ENCODE measurements around the gene FOXD1. TPM values are rescaled to one million over a fixed set of nuclear protein-coding genes. Genes with fewer than 3 reads are reported as not detected.

The FOXD1 gene
- total RNA-seq, 1 donor = 17.0 TPM

DNA sequence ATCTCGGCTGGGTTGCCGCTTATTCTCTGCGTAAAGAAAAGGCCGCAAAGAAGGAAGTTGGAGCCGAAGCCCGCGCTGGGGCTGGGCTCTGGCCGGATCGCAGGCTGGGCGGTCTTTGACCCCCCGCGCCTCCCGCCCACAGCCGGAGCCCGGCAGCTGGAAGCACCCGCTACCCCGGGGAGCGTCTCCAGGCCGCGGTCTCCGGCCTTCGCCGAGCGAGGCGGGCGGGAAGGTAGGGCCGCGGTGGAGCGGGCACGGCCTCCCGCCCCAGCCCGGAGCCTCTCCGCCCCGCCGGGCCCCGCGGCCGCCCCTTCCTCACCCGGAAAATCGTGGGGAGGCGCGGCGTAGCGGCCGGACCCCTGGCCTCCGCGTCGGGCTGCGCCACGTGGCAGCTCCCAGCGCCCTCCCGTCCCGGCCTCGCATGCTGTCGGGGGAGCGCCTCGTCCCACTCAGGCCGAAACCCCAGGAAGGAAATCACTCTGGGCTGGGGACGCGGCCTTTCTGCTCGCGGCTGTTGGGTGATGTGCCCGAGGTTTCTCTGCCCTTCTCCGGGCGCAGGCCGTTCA, 12.0 kb downstream of the FOXD1 start:
- Histone ChIP-seq H3K4me3 (ENCODE audit: insufficient read depth, low read length) (peak overlapping the region; percentile 71), H3K4me2 (ENCODE audit: insufficient read depth, low read length) (peak overlapping the region; percentile 92), H4K20me1 (ENCODE audit: insufficient read depth, low read length) (no peaks in the 10 kb centered on the region), H3K79me2 (ENCODE audit: insufficient read depth, low read length) (peaks cover 8% of the 10 kb centered on the region), H3K27me3 (ENCODE audit: insufficient read depth, low read length) (no peaks in the 10 kb centered on the region), H3K27ac (ENCODE audit: low read depth, low read length) (peak overlapping the region; percentile 80), H3K4me1 (ENCODE audit: insufficient read depth, low read length) (peaks cover 26% of the 10 kb centered on the region), H3K9me3 (ENCODE audit: low read depth, low read length) (no peaks in the 10 kb centered on the region), H2AFZ (ENCODE audit: low read length) (peak overlapping the region; percentile 89), H3K36me3 (ENCODE audit: insufficient read depth, low read length) (no peaks in the 10 kb centered on the region)
- no peak for DNase-seq (ENCODE audit: insufficient read length, low spot score, missing footprints)
- TF ChIP-seq, protein P1, sequence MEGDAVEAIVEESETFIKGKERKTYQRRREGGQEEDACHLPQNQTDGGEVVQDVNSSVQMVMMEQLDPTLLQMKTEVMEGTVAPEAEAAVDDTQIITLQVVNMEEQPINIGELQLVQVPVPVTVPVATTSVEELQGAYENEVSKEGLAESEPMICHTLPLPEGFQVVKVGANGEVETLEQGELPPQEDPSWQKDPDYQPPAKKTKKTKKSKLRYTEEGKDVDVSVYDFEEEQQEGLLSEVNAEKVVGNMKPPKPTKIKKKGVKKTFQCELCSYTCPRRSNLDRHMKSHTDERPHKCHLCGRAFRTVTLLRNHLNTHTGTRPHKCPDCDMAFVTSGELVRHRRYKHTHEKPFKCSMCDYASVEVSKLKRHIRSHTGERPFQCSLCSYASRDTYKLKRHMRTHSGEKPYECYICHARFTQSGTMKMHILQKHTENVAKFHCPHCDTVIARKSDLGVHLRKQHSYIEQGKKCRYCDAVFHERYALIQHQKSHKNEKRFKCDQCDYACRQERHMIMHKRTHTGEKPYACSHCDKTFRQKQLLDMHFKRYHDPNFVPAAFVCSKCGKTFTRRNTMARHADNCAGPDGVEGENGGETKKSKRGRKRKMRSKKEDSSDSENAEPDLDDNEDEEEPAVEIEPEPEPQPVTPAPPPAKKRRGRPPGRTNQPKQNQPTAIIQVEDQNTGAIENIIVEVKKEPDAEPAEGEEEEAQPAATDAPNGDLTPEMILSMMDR (IDR thresholded peaks at IDR 0.05; ENCODE audit: extremely low read depth, low read depth, low read length) = no peak

DNA sequence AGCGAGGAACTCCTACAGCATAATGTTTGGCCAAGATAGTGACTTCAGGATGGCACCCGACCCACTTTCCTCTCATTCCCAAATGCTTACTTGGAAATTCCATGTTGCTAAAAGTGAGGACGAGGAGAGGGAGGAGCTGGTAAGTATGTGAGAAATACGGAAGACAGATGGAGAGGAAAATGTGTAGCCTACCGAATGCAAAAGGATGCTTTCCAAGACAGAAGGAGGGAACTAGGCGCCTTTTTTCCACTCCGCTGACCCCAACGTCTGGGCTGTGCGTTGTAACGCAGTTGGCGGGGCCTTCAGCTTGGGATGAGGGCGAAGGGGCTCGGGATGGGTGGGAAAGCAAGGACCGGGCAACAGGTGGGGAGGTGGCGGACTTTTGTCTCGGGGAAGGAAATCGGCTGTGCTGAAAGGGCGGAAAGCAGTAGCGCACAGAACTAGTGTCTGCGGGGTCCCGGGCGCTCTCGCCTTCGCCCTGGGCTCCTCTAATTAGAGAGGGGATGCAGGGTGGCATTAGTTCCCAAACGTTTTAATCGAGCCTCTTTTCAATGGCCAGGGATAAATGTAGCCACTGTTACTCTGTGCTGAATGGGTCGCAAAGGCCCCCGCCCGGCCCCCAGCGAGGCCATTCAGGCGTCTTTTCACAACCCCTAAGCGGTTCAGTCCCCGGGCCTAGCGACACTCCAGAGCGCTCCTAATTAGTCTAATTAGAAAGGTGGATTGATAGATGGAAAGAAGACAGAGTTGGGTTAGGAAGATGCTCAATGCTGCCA, 12.6 kb downstream of the FOXD1 start:
- H3K79me2 ChIP-seq (ENCODE audit: insufficient read depth, low read length) = peaks cover 8% of the 10 kb centered on the region
- no peak for DNase-seq (ENCODE audit: insufficient read length, low spot score, missing footprints)
- no peak overlapping the region for H2AFZ ChIP-seq (ENCODE audit: low read length)

DNA sequence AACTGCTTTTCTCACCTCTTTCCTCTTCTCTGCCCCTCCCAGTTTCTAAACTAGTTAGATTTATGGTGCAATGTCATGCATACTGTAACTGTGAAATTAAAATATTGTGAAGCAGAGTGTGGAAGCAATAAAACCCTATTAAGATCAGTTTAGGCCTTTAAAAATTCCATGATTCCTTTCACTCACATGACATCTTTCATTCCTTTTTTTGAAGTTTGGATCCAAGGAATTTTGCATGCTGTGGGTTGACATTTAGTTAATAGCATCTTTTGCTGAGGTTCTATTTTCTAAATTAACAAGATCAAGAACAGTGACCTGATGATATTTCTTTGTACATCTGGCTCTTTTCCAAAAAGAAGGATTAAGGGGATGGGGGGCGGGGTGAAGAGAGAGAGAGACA, 13.7 kb downstream of the FOXD1 start:
- H3K36me3 ChIP-seq (ENCODE audit: insufficient read depth, low read length) = no peaks in the 10 kb centered on the region
- H3K27ac ChIP-seq (ENCODE audit: low read depth, low read length) = no peak overlapping the region
- TF ChIP-seq, protein P1 (IDR thresholded peaks at IDR 0.05; ENCODE audit: extremely low read depth, low read depth, low read length) = no peak
- H3K9me3 ChIP-seq (ENCODE audit: low read depth, low read length) = no peaks in the 10 kb centered on the region
- H3K27me3 ChIP-seq (ENCODE audit: insufficient read depth, low read length) = no peaks in the 10 kb centered on the region
- H3K4me3 ChIP-seq (ENCODE audit: insufficient read depth, low read length) = no peak overlapping the region
- no peaks in the 10 kb centered on the region for H3K79me2 ChIP-seq (ENCODE audit: insufficient read depth, low read length)
- H3K4me2 ChIP-seq (ENCODE audit: insufficient read depth, low read length) = no peak overlapping the region
- no peaks in the 10 kb centered on the region for H4K20me1 ChIP-seq (ENCODE audit: insufficient read depth, low read length)
- no peak overlapping the region for H2AFZ ChIP-seq (ENCODE audit: low read length)
- DNase-seq (ENCODE audit: insufficient read length, low spot score, missing footprints) = no peak
- H3K4me1 ChIP-seq (ENCODE audit: insufficient read depth, low read length) = peaks cover 20% of the 10 kb centered on the region

More for the DNA sequence above, 12.6 kb downstream of the FOXD1 start:
- H3K27me3 ChIP-seq (ENCODE audit: insufficient read depth, low read length) = no peaks in the 10 kb centered on the region
- H3K4me1 ChIP-seq (ENCODE audit: insufficient read depth, low read length) = peaks cover 26% of the 10 kb centered on the region
- no peaks in the 10 kb centered on the region for H3K36me3 ChIP-seq (ENCODE audit: insufficient read depth, low read length)
- H3K4me3 ChIP-seq (ENCODE audit: insufficient read depth, low read length) = no peak overlapping the region
- H3K4me2 ChIP-seq (ENCODE audit: insufficient read depth, low read length) = no peak overlapping the region
- no peaks in the 10 kb centered on the region for H4K20me1 ChIP-seq (ENCODE audit: insufficient read depth, low read length)
- TF ChIP-seq, protein P1 (IDR thresholded peaks at IDR 0.05; ENCODE audit: extremely low read depth, low read depth, low read length) = no peak
- no peak overlapping the region for H3K27ac ChIP-seq (ENCODE audit: low read depth, low read length)
- H3K9me3 ChIP-seq (ENCODE audit: low read depth, low read length) = no peaks in the 10 kb centered on the region

DNA sequence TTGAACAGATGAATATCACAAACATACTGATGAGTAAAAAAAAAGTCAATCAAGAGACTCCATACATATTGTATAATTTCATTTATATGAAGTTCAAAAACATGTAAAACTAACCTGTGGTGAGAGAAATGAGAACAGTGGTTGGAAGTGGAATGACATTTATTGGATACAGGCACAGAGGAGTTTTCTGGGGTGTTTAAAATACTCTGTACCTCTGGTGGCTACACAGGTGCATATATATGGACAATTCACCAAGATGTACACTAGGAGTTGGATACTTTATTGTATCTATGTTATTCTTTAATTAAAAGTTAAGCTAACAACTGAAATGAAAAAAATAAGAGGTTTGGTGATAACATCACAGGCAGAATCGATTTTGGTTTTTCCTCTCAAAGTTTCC, 14.1 kb downstream of the FOXD1 start:
- no peak overlapping the region for H2AFZ ChIP-seq (ENCODE audit: low read length)
- H3K4me3 ChIP-seq (ENCODE audit: insufficient read depth, low read length) = no peak overlapping the region
- H3K79me2 ChIP-seq (ENCODE audit: insufficient read depth, low read length) = no peaks in the 10 kb centered on the region
- H3K27me3 ChIP-seq (ENCODE audit: insufficient read depth, low read length) = no peaks in the 10 kb centered on the region
- no peak for DNase-seq (ENCODE audit: insufficient read length, low spot score, missing footprints)
- no peak overlapping the region for H3K4me2 ChIP-seq (ENCODE audit: insufficient read depth, low read length)
- H4K20me1 ChIP-seq (ENCODE audit: insufficient read depth, low read length) = no peaks in the 10 kb centered on the region
- H3K4me1 ChIP-seq (ENCODE audit: insufficient read depth, low read length) = peaks cover 20% of the 10 kb centered on the region
- H3K27ac ChIP-seq (ENCODE audit: low read depth, low read length) = no peak overlapping the region
- H3K36me3 ChIP-seq (ENCODE audit: insufficient read depth, low read length) = no peaks in the 10 kb centered on the region
- TF ChIP-seq, protein P1 (IDR thresholded peaks at IDR 0.05; ENCODE audit: extremely low read depth, low read depth, low read length) = peak; percentile 14
- H3K9me3 ChIP-seq (ENCODE audit: low read depth, low read length) = no peaks in the 10 kb centered on the region
